H7 (cell line): ENCODE measurements around the gene EFCAB7. TPM values are rescaled to one million over a fixed set of nuclear protein-coding genes. Genes with fewer than 3 reads are reported as not detected.
"Not testable (repeated sequence)": the region's sequence is repeated elsewhere in the genome, so short reads cannot be mapped to it uniquely, and the experiment has no call there.

Experiments used
- DNase-seq: peaks from one replicate; pipeline ENCODE4 v3.0.0; 2012
- H3K27me3 ChIP-seq: 2 replicates; pipeline ENCODE4 v1.6.0; 2011; ENCODE audit warnings: mild to moderate bottlenecking, low read length; ENCODE audit not compliant: control insufficient read depth, insufficient read depth
- H3K36me3 ChIP-seq: replicated peaks from 2 replicates; pipeline ENCODE4 v1.5.1; 2011; ENCODE audit warnings: low read length; ENCODE audit not compliant: control insufficient read depth, insufficient read depth
- H3K4me3 ChIP-seq: 2 replicates; pipeline ENCODE4 v1.5.1; 2011; ENCODE audit warnings: low read depth, mild to moderate bottlenecking, control low read depth, low read length, moderate library complexity; ENCODE audit not compliant: insufficient read depth
- total RNA-seq: library from RNA; depleted of rRNA; stranded (reverse); fragments of >200 nt; shearing (Covaris generic); gene quantifications from 2 replicates; pipeline ENCODE4 v1.2.3, GENCODE V29; 2014

EFCAB7 gene
- total RNA-seq, 1 experiment from 2014 or later = 4.7 TPM

DNA sequence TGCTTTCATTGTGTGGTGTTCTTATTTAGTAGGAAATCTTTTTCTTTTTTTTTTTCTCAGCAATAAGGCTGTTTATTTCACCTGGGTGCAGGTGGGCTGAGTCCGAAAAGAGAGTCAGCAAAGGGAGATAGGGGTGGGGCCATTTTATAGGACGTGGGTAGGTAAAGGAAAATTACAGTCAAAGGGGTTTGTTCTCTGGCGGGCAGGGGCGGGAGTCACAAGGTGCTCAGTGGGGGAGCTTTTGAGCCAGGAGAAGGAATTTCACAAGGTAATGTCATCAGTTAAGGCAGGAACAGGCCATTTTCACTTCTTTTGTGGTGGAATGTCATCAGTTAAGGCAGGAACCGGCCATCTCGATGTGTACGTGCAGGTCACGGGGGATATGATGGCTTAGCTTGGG lies 49.4 kb downstream of the EFCAB7 start:
- not testable (repeated sequence) for H3K27me3 ChIP-seq, H3K36me3 ChIP-seq, DNase-seq, H3K4me3 ChIP-seq

- H3K36me3 ChIP-seq, H3K4me3 ChIP-seq, H3K27me3 ChIP-seq, DNase-seq: not testable (repeated sequence)
Measured at GRCh38 chr1:63574203-63574796, 51.0 kb downstream of the EFCAB7 start.

DNA sequence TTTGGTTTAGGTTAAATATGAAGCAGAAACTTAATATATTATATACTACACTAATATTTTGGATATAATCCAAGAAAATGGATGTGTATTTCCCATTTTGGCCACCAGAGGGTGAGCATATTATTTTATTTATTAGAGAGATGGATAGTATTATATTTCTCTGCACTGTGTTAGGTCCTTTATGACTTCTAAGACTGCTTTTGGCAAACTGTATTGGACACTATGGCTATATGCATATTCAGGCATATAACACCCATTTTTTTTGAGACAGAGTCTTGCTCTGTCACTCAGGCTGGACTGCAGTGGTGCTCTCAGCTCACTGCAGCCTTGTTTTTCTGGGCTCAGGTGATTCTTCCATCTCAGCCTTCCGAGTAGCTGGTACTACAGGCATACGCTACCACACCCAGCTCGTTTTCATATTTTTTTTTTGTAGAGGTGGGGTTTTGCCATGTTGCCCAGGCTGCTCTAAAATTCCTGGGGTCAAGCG lies 52.1 kb downstream of the EFCAB7 start:
- Histone ChIP-seq H3K4me3 (no peak overlapping the region), H3K27me3 (no peaks in the 10 kb centered on the region), H3K36me3 (no peaks in the 10 kb centered on the region)
- no peak for DNase-seq

DNA sequence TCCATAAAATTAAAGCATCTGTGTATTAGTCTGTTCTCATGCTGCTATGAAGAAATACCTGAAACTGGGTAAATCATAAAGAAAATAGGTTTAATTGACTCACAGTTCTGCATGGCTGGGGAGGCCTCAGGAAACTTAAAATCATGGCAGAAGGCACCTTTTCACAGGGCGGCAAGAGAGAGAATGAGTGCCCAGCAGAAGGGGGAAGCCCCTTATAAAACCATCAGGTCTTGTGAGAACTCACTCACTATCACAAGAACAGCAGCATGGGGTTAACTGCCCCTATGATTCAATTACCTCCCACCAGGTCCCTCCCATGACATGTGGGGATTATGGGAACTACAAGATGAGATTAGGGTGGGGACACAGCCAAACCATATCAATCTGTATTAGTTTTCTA lies 63.0 kb downstream of the EFCAB7 start:
- not testable (repeated sequence) for DNase-seq, H3K4me3 ChIP-seq, H3K27me3 ChIP-seq, H3K36me3 ChIP-seq

DNA sequence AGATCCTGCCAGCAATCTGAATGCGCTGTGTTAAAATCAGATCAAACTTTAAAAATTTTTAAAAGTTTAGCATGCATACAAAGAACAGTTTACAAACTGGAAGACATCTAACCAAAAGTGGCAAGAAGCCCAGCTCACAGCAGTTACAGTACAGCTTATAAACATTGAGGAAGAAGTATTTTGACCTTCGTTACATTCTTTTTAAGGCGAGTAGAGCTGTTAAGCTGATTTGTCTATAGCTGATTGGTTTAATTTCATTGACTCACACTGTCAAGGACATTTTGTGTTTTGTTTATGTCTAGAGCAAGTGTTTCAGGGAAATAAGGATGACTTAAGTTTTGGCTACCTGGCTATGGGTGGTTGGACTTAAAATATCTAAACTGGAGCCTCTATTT lies 66.8 kb downstream of the EFCAB7 start:
- Histone ChIP-seq H3K36me3 (no peaks in the 10 kb centered on the region), H3K4me3 (no peak overlapping the region), H3K27me3 (no peaks in the 10 kb centered on the region)
- DNase-seq = no peak

- no peak for DNase-seq
- no peaks in the 10 kb centered on the region for H3K27me3 ChIP-seq
- H3K4me3 ChIP-seq = peak overlapping the region; percentile 97
- H3K36me3 ChIP-seq = no peaks in the 10 kb centered on the region
Measured at GRCh38 chr1:63592536-63593302, 69.4 kb downstream of the EFCAB7 start.

GRCh38 chr1:63593303-63593885 lies 70.1 kb downstream of the EFCAB7 start, which contains the start of gene PGM1:
Gene PGM1, plus strand, starts transcription at chr1:63593411. Its CDS starts 78 bp downstream, at chr1:63593489.
- Histone ChIP-seq H3K36me3 (no peaks in the 10 kb centered on the region), H3K27me3 (no peaks in the 10 kb centered on the region), H3K4me3 (peak within 1 kb of the TSS; percentile 97)
- DNase-seq = peak; percentile 86

- peak overlapping the region; percentile 97 for H3K4me3 ChIP-seq
- no peaks in the 10 kb centered on the region for H3K27me3 ChIP-seq
- peak; percentile 84 for DNase-seq
- H3K36me3 ChIP-seq = no peaks in the 10 kb centered on the region
Measured at GRCh38 chr1:63593886-63594605, 70.7 kb downstream of the EFCAB7 start.

GRCh38 chr1:63595435-63595834 lies 72.1 kb downstream of the EFCAB7 start:
- Histone ChIP-seq H3K4me3 (no peak overlapping the region), H3K36me3 (no peaks in the 10 kb centered on the region), H3K27me3 (no peaks in the 10 kb centered on the region)
- no peak for DNase-seq

DNA sequence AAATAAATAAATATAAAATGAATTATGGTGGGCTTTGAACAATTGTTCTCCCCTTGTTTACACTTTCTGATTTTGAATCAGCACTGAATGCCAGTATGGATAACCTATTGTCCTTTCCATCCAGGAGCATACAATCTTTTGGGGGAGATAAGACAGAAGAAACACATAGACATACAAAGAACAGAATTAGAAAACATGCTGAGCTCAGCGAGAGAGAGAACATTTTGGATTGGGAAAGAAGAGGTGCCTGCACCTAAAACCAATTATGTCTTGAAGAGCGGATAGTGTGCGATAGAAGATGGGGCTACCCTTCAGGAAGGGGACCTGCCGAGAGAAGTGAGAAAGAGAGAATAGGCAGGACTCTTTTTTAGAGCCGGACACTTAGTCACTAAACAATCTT lies 76.5 kb downstream of the EFCAB7 start:
- DNase-seq = no peak
- Histone ChIP-seq H3K27me3 (no peaks in the 10 kb centered on the region), H3K4me3 (no peak overlapping the region), H3K36me3 (no peaks in the 10 kb centered on the region)

- Histone ChIP-seq H3K4me3 (no peak overlapping the region), H3K27me3 (no peaks in the 10 kb centered on the region), H3K36me3 (no peaks in the 10 kb centered on the region)
- no peak for DNase-seq
Measured at GRCh38 chr1:63600248-63600647, 76.9 kb downstream of the EFCAB7 start.

DNA sequence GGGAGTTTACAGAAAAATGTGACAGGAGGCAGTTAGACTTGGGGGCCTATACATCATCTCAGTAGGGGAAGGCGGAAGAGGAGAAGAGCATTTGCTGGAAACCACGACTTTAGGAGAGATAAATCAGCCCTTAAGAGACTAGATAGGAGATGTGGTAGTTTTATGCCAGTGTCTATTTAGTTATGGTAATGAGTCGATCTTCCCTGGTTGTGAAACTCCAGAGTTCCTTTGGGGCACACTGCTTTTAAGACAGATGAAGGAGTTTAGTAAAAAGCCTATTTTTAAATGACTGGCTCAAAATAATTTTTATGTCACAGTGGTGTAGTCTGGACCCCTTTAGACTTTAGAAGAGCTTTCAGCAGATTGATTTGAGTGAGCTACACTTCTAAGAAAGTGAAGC lies 77.7 kb downstream of the EFCAB7 start:
- Histone ChIP-seq H3K4me3 (no peak overlapping the region), H3K27me3 (no peaks in the 10 kb centered on the region), H3K36me3 (no peaks in the 10 kb centered on the region)
- DNase-seq = no peak

GRCh38 chr1:63601463-63601862 lies 78.1 kb downstream of the EFCAB7 start:
- no peaks in the 10 kb centered on the region for H3K27me3 ChIP-seq
- DNase-seq = peak; percentile 45
- H3K4me3 ChIP-seq = no peak overlapping the region
- H3K36me3 ChIP-seq = no peaks in the 10 kb centered on the region

GRCh38 chr1:63601912-63602311 lies 78.6 kb downstream of the EFCAB7 start:
- DNase-seq = no peak
- Histone ChIP-seq H3K27me3 (no peaks in the 10 kb centered on the region), H3K4me3 (no peak overlapping the region), H3K36me3 (no peaks in the 10 kb centered on the region)
